Spleen (tissue), 7 donors: ENCODE measurements around the gene NOXO1.

Experiments
- CTCF ChIP-seq, 11 experiments: fragments of 200-600 bp in 7 of 11; fragments of 450-650 bp in 4 of 11; sonication (generic) in 4 of 11; IDR thresholded peaks in 8 of 11; conservative IDR thresholded peaks in 3 of 11; 1 replicate in 7 of 11; 2 replicates in 4 of 11; pipeline versions ENCODE4 v1.4.0 to v1.8.0; 2016 to 2021; ENCODE audit warnings: antibody characterized with exemption in 11 of 11, inconsistent platforms in 4 of 11, mild to moderate bottlenecking in 1 of 11
- POLR2A ChIP-seq, 3 donors: fragments of 450-650 bp; IDR thresholded peaks; one replicate each; pipeline ENCODE4 v1.5.1; 2017; ENCODE audit warnings: antibody characterized with exemption in 3 of 3, mild to moderate bottlenecking in 1 of 3
- donor health status: DM: no; HTN: no; CAD: no; lungs with moderate emphysema.
- donor health status: DM: no; HTN: no; CAD: no.
- donor health status: DM: no; HTN: no; CAD: no.

GRCh38 chr16:1993731-1994131 lies 12.5 kb upstream of the NOXO1 start:
- TF ChIP-seq CTCF (IDR thresholded peaks at IDR 0.05 in 8 of 11, conservative IDR thresholded peaks at IDR 0.05 in 3 of 11) = no peak
- no peak for TF ChIP-seq POLR2A (IDR thresholded peaks at IDR 0.05)
